GM03348 (cell line): ENCODE measurements around the gene DOCK4.

Experiments
- DNase-seq: peaks from one replicate; pipeline ENCODE4 v3.0.0; 2012; ENCODE audit warnings: low spot score

The DOCK4 gene

GRCh38 chr7:112161253-112162141, 44.7 kb downstream of the DOCK4 start:
- DNase-seq = no peak

GRCh38 chr7:112160771-112161150, 45.4 kb downstream of the DOCK4 start:
- no peak for DNase-seq

- DNase-seq = no peak
Observed at GRCh38 chr7:112160130-112160770, 45.9 kb downstream of the DOCK4 start.

DNA sequence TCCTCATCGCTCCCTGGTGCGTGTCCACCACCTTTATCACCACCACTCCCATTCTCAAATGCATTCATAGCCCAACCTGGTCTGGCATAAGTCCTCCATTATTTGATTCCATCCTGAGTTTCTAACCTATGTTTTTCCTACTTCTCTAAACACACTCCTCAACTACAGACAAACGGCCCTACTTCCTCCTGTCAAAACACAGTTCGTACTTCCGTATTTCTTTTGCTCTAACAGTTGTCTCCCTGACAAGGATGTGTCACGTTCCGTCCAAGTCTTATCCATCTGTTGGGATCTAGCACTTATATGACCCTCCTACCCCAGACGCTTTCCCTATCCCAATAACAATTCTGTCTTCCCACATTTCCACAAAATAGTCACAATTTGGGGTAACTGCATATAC, 46.8 kb downstream of the DOCK4 start:
- DNase-seq = no peak

GRCh38 chr7:112157072-112157471, 49.1 kb downstream of the DOCK4 start:
- peak; percentile 12 for DNase-seq

GRCh38 chr7:112156412-112156811, 49.8 kb downstream of the DOCK4 start:
- DNase-seq = no peak

DNA sequence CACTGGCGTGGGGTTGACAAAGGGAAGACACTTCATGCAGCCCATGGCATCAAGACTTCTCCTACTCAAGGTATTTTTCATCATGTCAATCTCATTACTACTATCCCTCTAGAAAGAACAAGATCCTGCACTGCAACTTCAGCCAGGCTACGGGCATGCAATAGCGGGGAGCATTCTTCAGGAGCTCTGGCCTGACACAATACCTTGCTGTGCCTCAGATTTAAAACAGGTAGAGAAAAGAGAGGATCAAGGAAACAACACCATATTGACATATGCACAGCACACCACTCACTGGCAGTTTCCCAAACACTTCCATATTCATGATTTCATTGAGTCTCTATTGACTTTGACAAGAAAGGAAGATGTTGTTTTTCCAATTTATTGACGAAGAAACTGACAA, 51.5 kb downstream of the DOCK4 start:
- DNase-seq = no peak

GRCh38 chr7:112152186-112152585, 54.0 kb downstream of the DOCK4 start:
- DNase-seq = no peak

GRCh38 chr7:112150823-112151641, 55.2 kb downstream of the DOCK4 start:
- no peak for DNase-seq

DNA sequence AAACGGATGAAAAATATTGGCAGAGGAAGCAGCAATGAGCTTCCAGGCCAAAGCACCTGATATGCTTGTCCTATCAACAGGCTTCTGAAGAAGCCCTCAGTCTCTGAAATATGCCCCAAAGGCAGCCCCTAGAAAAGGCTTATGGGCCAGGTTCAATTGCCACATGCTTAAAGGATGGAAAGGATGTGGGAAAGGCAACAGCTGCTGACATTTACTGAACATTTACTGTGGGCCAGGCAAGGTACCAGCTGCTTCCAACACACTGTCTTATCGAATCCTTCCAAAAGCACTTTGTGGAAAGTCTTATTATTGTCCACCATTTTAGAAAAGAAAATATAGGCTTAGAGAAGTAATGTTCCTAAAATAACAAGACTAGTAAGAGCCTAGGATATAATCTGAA, 56.5 kb downstream of the DOCK4 start:
- DNase-seq = no peak

DNA sequence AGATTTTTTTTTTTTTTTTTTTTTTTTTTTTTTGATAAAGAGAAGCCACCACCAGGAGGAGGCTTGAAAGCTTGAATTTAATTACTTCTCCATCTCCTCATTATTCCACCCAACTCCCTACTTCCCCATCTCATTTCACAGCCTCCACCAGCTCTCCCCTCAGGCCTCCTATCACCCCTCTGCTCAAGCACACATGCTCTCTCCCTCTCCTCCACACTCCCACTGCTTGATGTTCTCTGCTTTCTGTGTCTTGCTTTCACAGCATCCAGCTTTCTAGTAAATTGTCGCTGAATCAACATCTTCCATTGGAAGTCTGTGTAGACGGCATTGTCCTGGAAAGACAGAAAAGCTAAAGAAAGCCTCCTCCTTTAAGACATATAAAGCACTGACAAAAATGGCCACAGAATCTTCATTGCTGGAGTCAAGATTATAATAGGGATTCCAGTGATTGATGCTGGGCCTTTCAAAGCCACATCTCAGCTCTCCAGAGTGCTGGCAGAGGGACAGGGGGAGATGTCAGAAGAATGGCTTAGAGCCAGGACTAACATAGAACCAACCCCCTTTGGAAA, 58.3 kb downstream of the DOCK4 start:
- DNase-seq = no peak

DNA sequence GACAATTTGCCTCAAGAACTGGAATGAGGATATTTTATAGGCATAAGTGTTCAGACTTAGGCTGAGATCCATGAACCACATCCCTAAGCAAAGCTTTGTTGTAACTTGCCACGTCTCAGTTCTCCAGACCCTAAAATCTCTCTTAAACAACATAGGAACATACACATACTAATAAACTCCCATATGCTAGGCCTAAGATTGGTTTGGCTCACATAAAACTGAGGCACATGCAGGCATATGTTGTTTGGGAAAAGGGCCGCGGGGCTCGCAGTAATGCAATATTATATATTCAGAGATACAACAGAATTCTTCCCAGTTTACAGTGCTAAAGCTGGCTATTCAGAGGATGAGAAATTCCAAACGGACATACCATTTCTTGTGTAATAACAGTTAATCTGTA, 61.0 kb downstream of the DOCK4 start:
- no peak for DNase-seq

DNA sequence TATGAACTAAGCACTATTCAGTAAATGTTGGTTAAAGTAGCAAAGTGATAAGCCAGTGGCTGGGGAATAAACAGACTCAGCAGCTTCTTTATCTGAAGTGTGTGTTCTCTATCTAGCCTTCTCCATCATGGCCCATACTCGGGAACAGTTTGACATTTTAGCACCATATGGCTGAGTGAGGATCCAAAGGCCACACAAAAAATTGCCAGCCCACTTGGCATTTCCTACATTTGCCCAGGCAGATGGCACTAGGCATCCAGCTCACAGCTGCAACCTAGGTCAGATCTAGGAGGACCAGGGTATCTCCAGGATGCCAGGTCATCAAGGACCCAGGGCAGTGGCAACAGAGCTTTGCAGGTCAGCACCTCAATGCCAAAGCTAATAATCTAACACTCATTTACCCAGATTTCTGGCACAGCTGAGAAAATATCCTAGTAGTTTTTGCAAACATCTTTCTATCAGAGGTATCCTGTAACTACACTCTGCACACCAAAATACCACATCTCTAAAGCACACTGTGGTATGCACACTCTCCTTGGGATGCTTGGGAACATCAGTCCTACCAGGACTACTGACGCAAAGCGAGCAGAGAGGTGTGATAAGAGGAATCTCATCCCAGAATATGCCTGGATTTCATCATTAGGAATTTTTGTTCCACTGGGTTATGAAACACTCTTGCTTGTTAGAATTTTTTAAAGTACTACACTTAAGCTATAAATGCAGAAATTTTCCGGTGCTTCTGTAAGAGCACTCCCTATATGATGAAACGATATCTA, 61.7 kb downstream of the DOCK4 start:
- DNase-seq = no peak

GRCh38 chr7:112143582-112143981, 62.6 kb downstream of the DOCK4 start:
- DNase-seq = peak; percentile 74

DNA sequence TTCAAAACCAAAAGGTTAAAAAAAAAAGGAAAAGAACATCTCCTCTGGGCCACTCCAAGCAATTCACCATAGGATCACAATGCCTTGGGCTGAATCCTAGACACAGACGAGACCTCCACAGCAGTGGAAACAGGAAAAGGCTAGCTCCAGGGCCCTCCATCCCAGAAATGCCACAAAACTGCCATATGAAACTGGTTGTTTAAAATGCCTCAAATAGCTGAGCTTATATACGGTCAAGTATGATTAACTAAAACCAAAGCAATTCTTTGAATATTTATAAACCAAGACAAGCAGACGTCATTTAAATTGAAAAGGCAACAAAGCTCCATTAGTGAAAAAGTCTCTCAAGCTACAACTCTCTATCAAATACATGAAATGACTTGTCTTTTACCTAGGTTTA, 63.1 kb downstream of the DOCK4 start:
- DNase-seq = no peak

DNA sequence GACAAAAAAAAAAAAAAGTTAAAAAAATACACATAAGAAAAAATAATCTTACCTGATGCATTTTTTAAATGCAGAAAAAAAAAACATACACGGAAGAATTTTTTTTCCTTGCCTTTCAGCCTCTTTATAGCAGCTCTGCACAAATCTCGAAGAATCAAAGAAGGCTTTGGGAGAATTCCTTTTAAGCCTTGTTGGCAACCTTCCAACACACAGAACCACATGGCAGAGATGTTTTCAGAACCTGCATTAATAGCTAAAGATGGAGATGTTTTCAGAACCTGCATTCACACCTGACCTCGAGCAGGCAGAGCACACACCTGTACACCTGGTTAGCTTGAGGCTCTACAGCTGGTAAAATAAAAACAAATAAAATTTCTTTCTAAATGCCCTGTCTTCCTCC, 65.6 kb downstream of the DOCK4 start:
- DNase-seq = no peak

GRCh38 chr7:112138938-112139337, 67.3 kb downstream of the DOCK4 start:
- DNase-seq = no peak

GRCh38 chr7:112138325-112138852, 67.8 kb downstream of the DOCK4 start:
- DNase-seq = no peak

DNA sequence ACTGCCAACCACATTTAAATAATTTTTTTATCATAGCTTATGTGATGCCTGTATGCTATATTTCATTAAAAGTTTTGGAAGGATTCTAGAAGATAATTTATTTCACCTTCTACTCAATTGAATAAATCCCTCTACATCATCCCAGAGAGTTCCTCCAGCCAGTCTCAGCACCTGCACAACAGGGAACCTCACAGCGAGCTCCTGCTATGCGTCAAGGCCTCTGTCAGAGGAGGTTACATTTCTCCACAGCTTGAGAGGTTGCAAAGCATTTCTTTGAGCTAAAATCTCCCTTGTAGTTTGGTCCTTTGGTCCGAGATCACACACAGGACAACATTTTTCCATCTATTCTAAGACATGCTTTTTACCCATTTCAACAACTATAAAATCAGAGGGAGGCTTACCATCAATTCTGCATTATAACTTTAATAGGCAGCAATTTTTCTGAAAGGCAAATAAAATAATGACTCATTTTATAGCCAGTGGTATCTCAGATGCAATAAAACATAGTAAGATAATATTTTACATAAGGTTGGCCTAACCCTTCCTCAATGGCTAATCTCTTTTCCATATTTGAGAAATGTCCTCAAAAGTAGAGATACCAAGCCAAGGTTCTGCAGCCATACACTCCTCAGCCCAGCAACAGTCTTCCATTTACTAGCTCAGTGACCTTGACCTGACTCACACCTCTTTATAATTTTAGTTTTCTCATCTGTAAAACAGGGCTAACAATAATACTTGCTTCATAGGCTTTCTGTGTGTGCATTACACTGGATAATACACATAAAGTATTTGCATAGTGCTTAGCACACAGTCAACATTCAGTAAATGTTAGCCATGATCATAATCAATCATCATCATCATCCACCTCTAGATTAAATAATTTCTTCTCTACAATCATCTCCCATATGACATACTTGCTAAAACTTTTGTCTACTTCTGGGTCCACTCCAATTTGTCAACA, 68.8 kb downstream of the DOCK4 start:
- no peak for DNase-seq
